Endothelial cell of umbilical vein (primary cell): ENCODE results near the gene ZSWIM6. TPM values are rescaled to one million over a fixed set of nuclear protein-coding genes. Genes with fewer than 3 reads are reported as not detected.

Experiments used
- BruUV-seq: library from RNA; stranded (reverse); fragments of 400-500 nt; replicated peaks from 2 replicates; lab custom pipeline; 2021; lab: Mats Ljungman, UMichigan
- CTCF ChIA-PET: fragments of 300-600, 350-600 bp; sonication (Branson Sonifier 250); formaldehyde crosslinking; loops from one replicate; lab custom pipeline; 2021; ENCODE audit warnings: antibody characterized with exemption, inconsistent platforms; lab: Charles Lee
- POLR2A ChIA-PET: fragments of 300-600, 350-600 bp; sonication (Branson Sonifier 250); formaldehyde crosslinking; loops from one replicate; lab custom pipeline; 2021; ENCODE audit warnings: antibody characterized with exemption, inconsistent platforms; lab: Charles Lee
- DNase-seq: peaks from one replicate; pipeline ENCODE4 v3.0.0-alpha.2; 2011; ENCODE audit warnings: low read depth, low spot score
- FAIRE-seq: peaks from 2 replicates; lab custom pipeline; 2011; peaks lifted over from hg19 to GRCh38; lab: Jason Lieb, UNC
- H2AFZ ChIP-seq: 2 replicates; pipeline ENCODE4 v1.6.0; 2012; ENCODE audit warnings: low read depth, low read length, control low read depth, inconsistent platforms
- H3K27ac ChIP-seq: 2 replicates; pipeline ENCODE4 v1.5.1; 2011; ENCODE audit warnings: low read depth, mild to moderate bottlenecking, control low read depth, low read length, moderate library complexity; ENCODE audit not compliant: insufficient read depth
- H3K27me3 ChIP-seq, 2 experiments: 2 replicates each; pipeline versions ENCODE4 v1.6.0 to v1.6.1; 2011; ENCODE audit warnings: low read length in 2 of 2, mixed read lengths in 1 of 2; ENCODE audit not compliant: control insufficient read depth in 2 of 2, insufficient read depth in 2 of 2
- H3K36me3 ChIP-seq, 2 experiments: 2 replicates in 1 of 2; 3 replicates in 1 of 2; pipeline ENCODE4 v1.5.1; 2011; ENCODE audit warnings: low read length in 2 of 2, mild to moderate bottlenecking in 1 of 2, moderate library complexity in 1 of 2; ENCODE audit not compliant: control insufficient read depth in 2 of 2, insufficient read depth in 2 of 2; ENCODE audit errors: extremely low read depth in 1 of 2
- H3K4me1 ChIP-seq: 3 replicates; pipeline ENCODE4 v1.5.1; 2011; ENCODE audit warnings: mild to moderate bottlenecking, low read length; ENCODE audit not compliant: control insufficient read depth, insufficient read depth; ENCODE audit errors: extremely low read depth
- H3K4me2 ChIP-seq: 2 replicates; pipeline ENCODE4 v1.6.1; 2011; ENCODE audit warnings: low read length, control low read depth, mixed read lengths; ENCODE audit not compliant: insufficient read depth
- H3K4me3 ChIP-seq, 3 experiments: fragments of 200-600 bp in 1 of 3; sonication (generic), shearing (Covaris generic) in 1 of 3; replicated peaks in 1 of 3; 2 replicates each; pipeline ENCODE4 v1.5.1; 2011 to 2016; ENCODE audit warnings: control low read depth in 3 of 3, low read length in 3 of 3, mild to moderate bottlenecking in 2 of 3, inconsistent platforms in 1 of 3, low read depth in 1 of 3, moderate library complexity in 1 of 3; ENCODE audit not compliant: insufficient read depth in 1 of 3
- H3K79me2 ChIP-seq: 2 replicates; pipeline ENCODE4 v1.6.0; 2012; ENCODE audit warnings: low read length, inconsistent platforms; ENCODE audit not compliant: control insufficient read depth, insufficient read depth
- H3K9ac ChIP-seq: replicated peaks from 2 replicates; pipeline ENCODE3; 2011; ENCODE audit warnings: low read length, control low read depth; ENCODE audit not compliant: insufficient read depth; ENCODE audit errors: extremely low read depth
- H3K9me1 ChIP-seq: replicated peaks from 3 replicates; pipeline ENCODE4 v1.6.0; 2011; ENCODE audit warnings: mild to moderate bottlenecking, low read length; ENCODE audit not compliant: control insufficient read depth, insufficient read depth; ENCODE audit errors: extremely low read depth
- H3K9me3 ChIP-seq: replicated peaks from 2 replicates; pipeline ENCODE4 v1.5.1; 2012; ENCODE audit warnings: low read length, inconsistent platforms; ENCODE audit not compliant: control insufficient read depth, insufficient read depth
- H4K20me1 ChIP-seq: replicated peaks from 2 replicates; pipeline ENCODE3; 2011; ENCODE audit warnings: mild to moderate bottlenecking, low read length; ENCODE audit not compliant: control insufficient read depth, insufficient read depth; ENCODE audit errors: extremely low read depth
- CTCF ChIP-seq, 2 donors: IDR thresholded peaks; 1 replicate in 1 of 2; 2 replicates in 1 of 2; pipeline ENCODE4 v1.5.1; 2011; ENCODE audit warnings: low read length in 2 of 2, mild to moderate bottlenecking in 2 of 2, moderate library complexity in 2 of 2, control low read depth in 1 of 2, inconsistent platforms in 1 of 2, low read depth in 1 of 2; ENCODE audit not compliant: insufficient read depth in 1 of 2; ENCODE audit errors: extremely low read depth in 1 of 2
- EZH2 ChIP-seq: IDR thresholded peaks from 2 replicates; pipeline ENCODE4 v1.6.1; 2012; ENCODE audit warnings: borderline replicate concordance, low read depth, mild to moderate bottlenecking, moderate library complexity, low read length, inconsistent platforms; ENCODE audit not compliant: severe bottlenecking
- FOS ChIP-seq: IDR thresholded peaks from 2 replicates; pipeline ENCODE4 v1.6.1; 2011; ENCODE audit warnings: mild to moderate bottlenecking, low read length, moderate library complexity, borderline replicate concordance; ENCODE audit not compliant: insufficient read depth
- GATA2 ChIP-seq: IDR thresholded peaks from 2 replicates; pipeline ENCODE4 v1.7.0; 2011; ENCODE audit warnings: low read depth, mild to moderate bottlenecking, moderate library complexity, mixed read lengths, low read length; ENCODE audit not compliant: insufficient read length, insufficient read depth
- JUN ChIP-seq: IDR thresholded peaks from 2 replicates; pipeline ENCODE4 v1.6.1; 2011; ENCODE audit warnings: borderline replicate concordance, low read depth; ENCODE audit not compliant: insufficient read length, insufficient read depth
- MAX ChIP-seq: IDR thresholded peaks from 2 replicates; pipeline ENCODE4 v1.6.1; 2011; ENCODE audit not compliant: insufficient read depth, insufficient read length
- MYC ChIP-seq: IDR thresholded peaks from one replicate; pipeline ENCODE4 v1.6.1; 2011; ENCODE audit warnings: mild to moderate bottlenecking, low read depth, low read length
- POLR2A ChIP-seq: IDR thresholded peaks from 2 replicates; pipeline ENCODE4 v1.6.1; 2012; ENCODE audit warnings: low read depth, mild to moderate bottlenecking, control low read depth, low read length
- POLR2AphosphoS5 ChIP-seq: IDR thresholded peaks from 2 replicates; pipeline ENCODE4 v1.6.1; 2012; ENCODE audit warnings: low read depth, mild to moderate bottlenecking, control low read depth, low read length, moderate library complexity; ENCODE audit not compliant: insufficient read depth
- dilution Hi-C: fragments of 300-500 bp; cut with MboI; formaldehyde crosslinking; loops from one replicate; pipeline ENCODE4 v1.15.0; 2019; ENCODE audit warnings: low sequenced_read_pairs; ENCODE audit not compliant: extremely low pct_ligation_motif_present
- intact Hi-C: fragments of 100-400 bp; cut with micrococcal nuclease; formaldehyde crosslinking; loops from one replicate; pipeline ENCODE4 v1.10.0; 2022
- polyA plus RNA-seq, 4 experiments: library from polyadenylated mRNA; depleted of rRNA in 3 of 4; stranded (reverse) in 3 of 4; unstranded in 1 of 4; fragments of >200 nt; gene quantifications; 2 replicates each; pipeline versions ENCODE4 v1.2.1 to v1.2.3, GENCODE V29; 2011 to 2012; ENCODE audit warnings: missing spikeins in 1 of 4
- total RNA-seq: library from RNA; stranded (reverse); gene quantifications from 2 replicates; pipeline ENCODE4 v1.2.3, GENCODE V29; 2021

ZSWIM6 gene
- total and polyA plus RNA-seq, 2 donors (not counting 3 experiments of a cell fraction or from before 2014, with no cell fraction given): 14.9 to 25.3 TPM

GRCh38 chr5:61333954-61334867 lies 2.2 kb downstream of the ZSWIM6 start:
- H3K4me2 ChIP-seq: peak overlapping the region; percentile 96
- ChIA-PET CTCF (interaction anchor here (0.6 to 1.6 kb wide), 7 partner anchors 12 to 483 kb away, joined by 3 to 9 read pairs (median 4); no protein-coding TSS in a partner anchor), POLR2A (interaction anchor here (0.6 kb wide), 1 partner anchor 54 kb away, joined by 3 read pairs; no protein-coding TSS in a partner anchor)
- no peaks in the 10 kb centered on the region for H3K36me3 ChIP-seq
- no peak for TF ChIP-seq FOS
- TF ChIP-seq EZH2: no peak
- no peak for TF ChIP-seq JUN
- no peak for TF ChIP-seq MAX
- TF ChIP-seq GATA2: no peak
- TF ChIP-seq POLR2A: no peak
- TF ChIP-seq POLR2AphosphoS5: no peak
- TF ChIP-seq CTCF (IDR thresholded peaks at IDR 0.05; ENCODE audit: extremely low read depth in 1 of 2, insufficient read depth in 1 of 2, low read depth in 1 of 2, low read length in 2 of 2): no peak
- TF ChIP-seq MYC: no peak
- peak overlapping the region; percentile 92 for H3K9ac ChIP-seq
- peaks cover 25% of the 10 kb centered on the region for H3K4me1 ChIP-seq
- intact Hi-C loops (loop anchor here (2.0 to 10.0 kb wide), 4 partner anchors 201 to 639 kb away; no protein-coding TSS in a partner anchor), dilution Hi-C loops (no loop called here)
- TSS peak; percentile 21 for BruUV-seq
- peak; percentile 35 for DNase-seq
- peak overlapping the region; percentile 85 for H3K27ac ChIP-seq
- peaks cover 71% of the 10 kb centered on the region for H3K79me2 ChIP-seq
- no peaks in the 10 kb centered on the region for H3K9me1 ChIP-seq
- peaks cover 13% of the 10 kb centered on the region for H4K20me1 ChIP-seq
- H3K4me3 ChIP-seq: peak overlapping the region; percentile 76 to 99 (median 96)
- no peak overlapping the region for H2AFZ ChIP-seq
- H3K9me3 ChIP-seq: no peaks in the 10 kb centered on the region
- FAIRE-seq: no peak
- H3K27me3 ChIP-seq: no peaks in the 10 kb centered on the region
